ENCODE data around the gene CUEDC2.

CUEDC2 gene

DNA sequence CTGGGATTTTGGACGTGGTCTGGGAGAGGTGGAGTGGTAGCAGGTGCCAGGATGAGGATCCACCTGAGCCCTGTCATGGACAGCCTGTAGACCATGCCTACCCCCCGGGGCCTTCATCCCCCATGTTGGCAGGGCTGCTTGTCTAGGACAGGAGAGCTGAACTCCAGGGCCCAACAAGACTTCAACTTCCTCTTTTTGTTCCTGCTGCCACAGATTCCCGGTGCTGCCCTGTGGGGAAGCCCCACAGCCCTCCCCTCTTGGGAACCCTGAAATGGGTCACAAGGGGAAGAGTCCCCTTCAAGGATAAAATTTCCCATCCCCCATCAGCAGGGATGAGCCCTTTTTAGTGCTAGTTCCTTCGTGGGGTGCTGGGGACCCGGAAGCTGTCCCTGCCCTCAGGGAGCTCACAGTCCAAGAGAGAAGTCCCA, 1.3 kb upstream of the CUEDC2 start:
- POLR2A ChIA-PET: interaction anchor here (1.1 to 4.2 kb wide), 2 partner anchors 17 to 39 kb away, joined by 4 to 62 read pairs; partner anchors contain the start of gene C10orf95
- CTCF ChIA-PET: interaction anchor here (1.1 kb wide), 1 partner anchor 11 kb away, joined by 4 read pairs; no protein-coding TSS in a partner anchor
- TF ChIP-seq CTBP1 (IDR thresholded peaks at IDR 0.05; ENCODE audit: borderline replicate concordance): no peak
- TF ChIP-seq L3MBTL2 (conservative IDR thresholded peaks at IDR 0.05): no peak
- TF ChIP-seq TARDBP (IDR thresholded peaks at IDR 0.05): no peak
- no peak for TF ChIP-seq SP1 (IDR thresholded peaks at IDR 0.05)
- no peak for TF ChIP-seq FOXK2 (IDR thresholded peaks at IDR 0.05)
- no peak for TF ChIP-seq ELF4 (IDR thresholded peaks at IDR 0.05)
- TF ChIP-seq NFRKB (IDR thresholded peaks at IDR 0.05): no peak
- no peak for TF ChIP-seq ARNT (IDR thresholded peaks at IDR 0.05)
- TF ChIP-seq ZNF384 (IDR thresholded peaks at IDR 0.05): no peak
- TF ChIP-seq HDGF (IDR thresholded peaks at IDR 0.05; ENCODE audit: borderline replicate concordance): no peak
- TF ChIP-seq, protein P1, sequence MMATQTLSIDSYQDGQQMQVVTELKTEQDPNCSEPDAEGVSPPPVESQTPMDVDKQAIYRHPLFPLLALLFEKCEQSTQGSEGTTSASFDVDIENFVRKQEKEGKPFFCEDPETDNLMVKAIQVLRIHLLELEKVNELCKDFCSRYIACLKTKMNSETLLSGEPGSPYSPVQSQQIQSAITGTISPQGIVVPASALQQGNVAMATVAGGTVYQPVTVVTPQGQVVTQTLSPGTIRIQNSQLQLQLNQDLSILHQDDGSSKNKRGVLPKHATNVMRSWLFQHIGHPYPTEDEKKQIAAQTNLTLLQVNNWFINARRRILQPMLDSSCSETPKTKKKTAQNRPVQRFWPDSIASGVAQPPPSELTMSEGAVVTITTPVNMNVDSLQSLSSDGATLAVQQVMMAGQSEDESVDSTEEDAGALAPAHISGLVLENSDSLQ (IDR thresholded peaks at IDR 0.05): no peak
- no peak for TF ChIP-seq BHLHE40 (IDR thresholded peaks at IDR 0.05; ENCODE audit: borderline replicate concordance)
- no peak for TF ChIP-seq FOXM1 (IDR thresholded peaks at IDR 0.05; ENCODE audit: borderline replicate concordance)
- no peak for TF ChIP-seq LEF1 (IDR thresholded peaks at IDR 0.05; ENCODE audit: borderline replicate concordance)
- TF ChIP-seq FOXA1 (IDR thresholded peaks at IDR 0.05): no peak
- TF ChIP-seq SUZ12 (IDR thresholded peaks at IDR 0.05): no peak
- no peak for DNase-seq (ENCODE audit: extremely low spot score)

DNA sequence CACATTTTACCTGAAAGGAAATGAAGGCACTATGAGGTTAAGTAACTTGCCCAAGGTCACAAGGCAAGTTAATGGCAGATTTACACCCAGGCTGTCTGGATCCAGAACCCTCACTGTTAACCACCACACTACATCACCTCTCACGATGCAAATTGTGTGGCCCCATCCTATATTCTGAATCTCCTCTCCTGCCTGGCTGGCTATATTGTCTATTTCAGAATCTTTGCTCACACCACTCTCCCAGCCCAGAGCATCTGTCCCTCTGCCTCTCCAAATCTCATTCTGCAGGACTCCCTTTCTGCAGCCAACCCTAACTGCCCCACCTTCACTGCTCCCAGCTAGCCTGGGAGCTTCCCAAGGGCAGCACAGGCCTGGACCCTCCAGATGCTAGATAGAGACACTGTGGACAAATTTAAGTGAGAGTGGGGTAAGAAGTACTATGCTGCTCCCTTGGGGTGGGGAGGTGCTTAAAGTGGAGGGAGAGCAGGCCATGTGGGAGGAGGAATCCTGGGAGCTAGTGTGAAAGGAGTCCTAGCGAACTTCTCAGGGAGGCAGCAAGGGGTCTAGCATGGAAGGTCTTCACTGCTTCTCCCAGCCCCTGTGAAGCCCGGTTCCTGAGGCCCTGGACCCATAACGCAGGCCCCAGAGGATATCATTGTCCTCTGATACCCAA, 786 bp downstream of the CUEDC2 start:
- TF ChIP-seq FOXK2 (IDR thresholded peaks at IDR 0.05) (no peak), ELF4 (IDR thresholded peaks at IDR 0.05) (no peak), LEF1 (IDR thresholded peaks at IDR 0.05; ENCODE audit: borderline replicate concordance) (no peak), HDGF (IDR thresholded peaks at IDR 0.05; ENCODE audit: borderline replicate concordance) (no peak), CTBP1 (IDR thresholded peaks at IDR 0.05; ENCODE audit: borderline replicate concordance) (no peak), ARNT (IDR thresholded peaks at IDR 0.05) (no peak), TARDBP (IDR thresholded peaks at IDR 0.05) (no peak), FOXA1 (IDR thresholded peaks at IDR 0.05) (no peak), NFRKB (IDR thresholded peaks at IDR 0.05) (no peak), ZNF384 (IDR thresholded peaks at IDR 0.05) (no peak), SUZ12 (IDR thresholded peaks at IDR 0.05) (no peak), L3MBTL2 (conservative IDR thresholded peaks at IDR 0.05) (no peak)
- TF ChIP-seq, protein P1 (IDR thresholded peaks at IDR 0.05): no peak
- CTCF ChIA-PET: interaction anchor here (0.5 to 1.4 kb wide), 4 partner anchors 10 to 32 kb away, joined by 3 to 6 read pairs (median 3); partner anchors contain the start of gene FBXL15
- POLR2A ChIA-PET: interaction anchor here (0.7 to 4.2 kb wide), 17 partner anchors 9 to 199 kb away, joined by 3 to 75 read pairs (median 4); partner anchors contain the start of genes C10orf95, FBXL15 and GBF1
- DNase-seq (ENCODE audit: extremely low spot score): no peak

DNA sequence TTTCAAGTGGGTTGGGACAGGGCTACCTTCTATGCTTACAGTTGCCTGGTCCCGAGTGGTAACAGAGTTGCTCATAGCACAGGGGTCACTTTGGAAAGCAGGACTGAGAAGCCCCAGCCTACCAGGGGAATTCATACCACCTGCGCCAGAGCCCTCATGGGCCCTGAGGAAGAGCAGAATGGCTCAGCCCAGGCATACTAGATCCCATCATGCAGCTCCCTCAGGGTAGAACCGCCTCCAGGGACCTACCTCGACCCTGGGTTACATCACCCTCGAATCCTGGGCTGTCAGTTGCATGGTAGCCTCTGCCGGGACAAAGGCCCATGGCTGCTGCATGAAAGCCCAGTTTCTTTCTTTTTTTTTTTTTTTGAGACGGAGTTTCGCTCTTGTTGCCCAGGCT, 2.9 kb downstream of the CUEDC2 start:
- ChIA-PET CTCF (no interaction called here), POLR2A (interaction anchor here (4.2 kb wide), 1 partner anchor 21 kb away, joined by 62 read pairs; the partner anchor contains the start of gene C10orf95)

DNA sequence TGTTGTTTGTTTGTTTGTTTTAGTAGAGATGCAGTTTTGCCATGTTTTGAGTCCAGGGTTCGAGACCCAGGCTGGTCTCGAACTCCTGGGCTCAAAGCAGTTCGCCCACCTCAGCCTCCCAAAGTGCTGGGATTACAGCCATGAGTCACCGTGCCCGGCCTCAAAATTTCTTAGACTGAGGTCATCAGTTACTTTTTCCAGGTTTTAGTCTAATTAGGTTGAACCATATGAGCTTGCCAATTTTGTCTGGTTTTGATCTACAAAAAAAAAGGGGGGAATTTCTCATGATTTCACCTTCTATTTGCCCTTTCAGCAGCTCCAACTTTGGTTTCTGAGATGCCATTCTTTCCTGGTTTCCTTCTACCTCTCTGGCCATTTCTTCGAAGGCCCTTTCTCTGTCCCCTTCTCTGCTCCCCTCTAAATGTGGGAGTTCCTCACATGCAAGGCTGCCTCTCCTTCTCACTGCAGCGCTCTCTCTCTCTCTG, 5.5 kb downstream of the CUEDC2 start:
- DNase-seq (ENCODE audit: extremely low spot score): no peak
- TF ChIP-seq CTBP1 (IDR thresholded peaks at IDR 0.05; ENCODE audit: borderline replicate concordance): no peak
- no peak for TF ChIP-seq LEF1 (IDR thresholded peaks at IDR 0.05; ENCODE audit: borderline replicate concordance)
- no peak for TF ChIP-seq FOXA1 (IDR thresholded peaks at IDR 0.05)
- no peak for TF ChIP-seq SP1 (IDR thresholded peaks at IDR 0.05)
- ChIA-PET POLR2A (interaction anchor here (1.1 kb wide), 1 partner anchor 14 kb away, joined by 3 read pairs; no protein-coding TSS in a partner anchor), CTCF (no interaction called here)

More for the DNA sequence above, 2.9 kb downstream of the CUEDC2 start:
- no peak for DNase-seq (ENCODE audit: extremely low spot score)
- TF ChIP-seq, protein P1 (IDR thresholded peaks at IDR 0.05): no peak
- no peak for TF ChIP-seq HDGF (IDR thresholded peaks at IDR 0.05; ENCODE audit: borderline replicate concordance)
- no peak for TF ChIP-seq CTBP1 (IDR thresholded peaks at IDR 0.05; ENCODE audit: borderline replicate concordance)
- TF ChIP-seq FOXM1 (IDR thresholded peaks at IDR 0.05; ENCODE audit: borderline replicate concordance): no peak
- no peak for TF ChIP-seq SUZ12 (IDR thresholded peaks at IDR 0.05)
- TF ChIP-seq SP1 (IDR thresholded peaks at IDR 0.05): no peak
- TF ChIP-seq BHLHE40 (IDR thresholded peaks at IDR 0.05; ENCODE audit: borderline replicate concordance): no peak
- TF ChIP-seq ARNT (IDR thresholded peaks at IDR 0.05): no peak
- TF ChIP-seq TARDBP (IDR thresholded peaks at IDR 0.05): no peak
- TF ChIP-seq ZNF384 (IDR thresholded peaks at IDR 0.05): no peak
- TF ChIP-seq L3MBTL2 (conservative IDR thresholded peaks at IDR 0.05): no peak
- no peak for TF ChIP-seq LEF1 (IDR thresholded peaks at IDR 0.05; ENCODE audit: borderline replicate concordance)
- no peak for TF ChIP-seq FOXK2 (IDR thresholded peaks at IDR 0.05)
- no peak for TF ChIP-seq FOXA1 (IDR thresholded peaks at IDR 0.05)

DNA sequence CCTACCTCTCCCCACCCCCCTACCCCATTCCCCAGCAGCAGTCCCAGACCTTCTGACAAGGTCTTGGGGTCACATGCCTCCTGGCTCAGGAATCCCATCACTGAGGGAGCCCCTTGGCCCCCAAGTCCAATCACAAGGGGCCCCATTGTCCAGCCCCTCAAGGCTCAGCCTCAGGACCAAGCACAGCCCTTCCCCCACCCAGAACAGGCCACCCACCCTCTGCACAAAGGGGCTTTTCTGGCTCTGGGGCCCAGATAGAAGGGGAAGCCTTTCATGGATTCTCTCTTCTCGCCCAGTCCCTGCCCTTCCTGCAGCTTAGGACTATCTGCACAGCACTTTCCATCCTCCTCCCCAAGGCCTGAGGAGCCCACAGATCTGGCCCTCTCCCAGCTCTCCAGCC, 6.9 kb downstream of the CUEDC2 start:
- no peak for DNase-seq (ENCODE audit: extremely low spot score)
- TF ChIP-seq SUZ12 (IDR thresholded peaks at IDR 0.05) (no peak), HDGF (IDR thresholded peaks at IDR 0.05; ENCODE audit: borderline replicate concordance) (no peak), LEF1 (IDR thresholded peaks at IDR 0.05; ENCODE audit: borderline replicate concordance) (no peak), TARDBP (IDR thresholded peaks at IDR 0.05) (no peak), ELF4 (IDR thresholded peaks at IDR 0.05) (no peak), NFRKB (IDR thresholded peaks at IDR 0.05) (no peak), ZNF384 (IDR thresholded peaks at IDR 0.05) (no peak), ARNT (IDR thresholded peaks at IDR 0.05) (no peak), SP1 (IDR thresholded peaks at IDR 0.05) (no peak), FOXM1 (IDR thresholded peaks at IDR 0.05; ENCODE audit: borderline replicate concordance) (no peak), FOXK2 (IDR thresholded peaks at IDR 0.05) (no peak), BHLHE40 (IDR thresholded peaks at IDR 0.05; ENCODE audit: borderline replicate concordance) (no peak), L3MBTL2 (conservative IDR thresholded peaks at IDR 0.05) (no peak), CTBP1 (IDR thresholded peaks at IDR 0.05; ENCODE audit: borderline replicate concordance) (no peak), FOXA1 (IDR thresholded peaks at IDR 0.05) (no peak)
- TF ChIP-seq, protein P1 (IDR thresholded peaks at IDR 0.05): no peak
- ChIA-PET POLR2A (no interaction called here), CTCF (no interaction called here)
